WTC11 (cell line): ENCODE results near the gene CBLB. TPM values are rescaled to one million over a fixed set of nuclear protein-coding genes. Genes with fewer than 3 reads are reported as not detected.

Experiments
- ATAC-seq: fragments of 200-7000 bp; cut with Tn5 transposase; 2 replicates; pipeline ENCODE4 v1.10.0; 2021; ENCODE audit warnings: mild to moderate bottlenecking, moderate library complexity
- CTCF ChIA-PET: fragments of 300-600 bp; sonication (Branson Sonifier 250); formaldehyde crosslinking; loops from one replicate; lab custom pipeline; 2021; ENCODE audit warnings: antibody characterized with exemption; lab: Charles Lee
- POLR2A ChIA-PET: fragments of 350-600 bp; sonication (Branson Sonifier 250); formaldehyde crosslinking; loops from one replicate; lab custom pipeline; 2021; ENCODE audit warnings: antibody characterized with exemption; lab: Charles Lee
- DNase-seq: peaks from one replicate; pipeline ENCODE4 v3.0.0; 2021; ENCODE audit warnings: low spot score
- H3K27ac Mint-ChIP-seq: 2 replicates; pipeline ENCODE4 v1.8.0; 2021; ENCODE audit warnings: mixed read lengths
- H3K27me3 Mint-ChIP-seq: 2 replicates; pipeline ENCODE4 v1.8.0; 2021; ENCODE audit warnings: low read depth, mild to moderate bottlenecking, moderate library complexity, mixed read lengths
- H3K36me3 Mint-ChIP-seq: 2 replicates; pipeline ENCODE4 v1.8.0; 2021; ENCODE audit warnings: mixed read lengths
- H3K4me1 Mint-ChIP-seq: 2 replicates; pipeline ENCODE4 v1.8.0; 2022; ENCODE audit warnings: mixed read lengths
- H3K4me3 Mint-ChIP-seq: 2 replicates; pipeline ENCODE4 v1.8.0; 2021; ENCODE audit warnings: mild to moderate bottlenecking, moderate library complexity, mixed read lengths
- H3K9me3 Mint-ChIP-seq: 2 replicates; pipeline ENCODE4 v1.8.0; 2021; ENCODE audit warnings: mixed read lengths
- AR ChIP-seq: fragments of 250-450 bp; sonication (Bioruptor Pico); IDR thresholded peaks from 2 replicates; pipeline ENCODE4 v1.9.0; 2021; ENCODE audit warnings: mild to moderate bottlenecking
- ATF1 ChIP-seq: sonication (generic); formaldehyde crosslinking; IDR thresholded peaks from 2 replicates; pipeline ENCODE4 v1.8.1; 2023; ENCODE audit warnings: mild to moderate bottlenecking, moderate library complexity, missing genetic modification reagents
- CREB1 ChIP-seq: sonication (generic); formaldehyde crosslinking; IDR thresholded peaks from 2 replicates; pipeline ENCODE4 v1.8.0; 2023; ENCODE audit warnings: mild to moderate bottlenecking, missing genetic modification reagents
- CTCF ChIP-seq: fragments of 200-600 bp; IDR thresholded peaks from 2 replicates; pipeline ENCODE4 v1.8.0; 2022; ENCODE audit warnings: antibody characterized with exemption
- EMX1 ChIP-seq: fragments of 250-450 bp; sonication (Bioruptor Pico); IDR thresholded peaks from 2 replicates; pipeline ENCODE4 v1.8.0; 2021; ENCODE audit warnings: mild to moderate bottlenecking
- ESRRA ChIP-seq: sonication (generic); formaldehyde crosslinking; IDR thresholded peaks from 2 replicates; pipeline ENCODE4 v1.8.1; 2022; ENCODE audit warnings: mild to moderate bottlenecking, missing genetic modification reagents, borderline replicate concordance
- HMGXB4 ChIP-seq: sonication (generic); formaldehyde crosslinking; IDR thresholded peaks from 2 replicates; pipeline ENCODE4 v1.8.1; 2023; ENCODE audit warnings: mild to moderate bottlenecking, moderate library complexity, missing genetic modification reagents
- JUN ChIP-seq: sonication (generic); formaldehyde crosslinking; IDR thresholded peaks from 2 replicates; pipeline ENCODE4 v1.8.0; 2023; ENCODE audit warnings: mild to moderate bottlenecking, missing genetic modification reagents
- KAT7 ChIP-seq: sonication (generic); formaldehyde crosslinking; IDR thresholded peaks from 2 replicates; pipeline ENCODE4 v1.8.1; 2023; ENCODE audit warnings: missing genetic modification reagents, mild to moderate bottlenecking, borderline replicate concordance
- MYBL2 ChIP-seq: sonication (generic); formaldehyde crosslinking; IDR thresholded peaks from 2 replicates; pipeline ENCODE4 v1.8.1; 2023; ENCODE audit warnings: mild to moderate bottlenecking, moderate library complexity, missing genetic modification reagents
- NFE2L1 ChIP-seq: sonication (generic); formaldehyde crosslinking; IDR thresholded peaks from 2 replicates; pipeline ENCODE4 v1.8.1; 2023; ENCODE audit warnings: missing genetic modification reagents
- NR2C2 ChIP-seq: sonication (generic); formaldehyde crosslinking; IDR thresholded peaks from 2 replicates; pipeline ENCODE4 v1.8.0; 2022; ENCODE audit warnings: mild to moderate bottlenecking, missing genetic modification reagents
- OVOL2 ChIP-seq: fragments of 250-450 bp; sonication (Bioruptor Pico); IDR thresholded peaks from 2 replicates; pipeline ENCODE4 v1.9.0; 2021; ENCODE audit warnings: mild to moderate bottlenecking, borderline replicate concordance
- PRRX2 ChIP-seq: fragments of 250-450 bp; sonication (Bioruptor Pico); IDR thresholded peaks from 2 replicates; pipeline ENCODE4 v1.8.0; 2021; ENCODE audit warnings: mild to moderate bottlenecking
- SMAD4 ChIP-seq: sonication (generic); formaldehyde crosslinking; IDR thresholded peaks from 2 replicates; pipeline ENCODE4 v1.8.0; 2022; ENCODE audit warnings: mild to moderate bottlenecking, missing genetic modification reagents
- SOX15 ChIP-seq: fragments of 250-450 bp; sonication (Bioruptor Pico); IDR thresholded peaks from 2 replicates; pipeline ENCODE4 v1.9.0; 2021; ENCODE audit warnings: mild to moderate bottlenecking
- STAT6 ChIP-seq: sonication (generic); formaldehyde crosslinking; conservative IDR thresholded peaks from 2 replicates; pipeline ENCODE4 v1.8.1; 2023; ENCODE audit warnings: mild to moderate bottlenecking, low read depth, missing genetic modification reagents, moderate library complexity
- ZBTB21 ChIP-seq: sonication (generic); formaldehyde crosslinking; IDR thresholded peaks from 2 replicates; pipeline ENCODE4 v1.8.1; 2023; ENCODE audit warnings: mild to moderate bottlenecking, missing genetic modification reagents, borderline replicate concordance
- ZNF121 ChIP-seq: sonication (generic); formaldehyde crosslinking; IDR thresholded peaks from 2 replicates; pipeline ENCODE4 v1.8.0; 2023; ENCODE audit warnings: missing genetic modification reagents
- ZNF317 ChIP-seq: sonication (generic); formaldehyde crosslinking; IDR thresholded peaks from 2 replicates; pipeline ENCODE4 v1.8.1; 2023; ENCODE audit warnings: low read depth, mild to moderate bottlenecking, moderate library complexity, missing genetic modification reagents, borderline replicate concordance
- ZNF416 ChIP-seq: fragments of 250-450 bp; sonication (Bioruptor Pico); IDR thresholded peaks from 2 replicates; pipeline ENCODE4 v1.9.0; 2021; ENCODE audit warnings: mild to moderate bottlenecking, inconsistent platforms
- ZNF423 ChIP-seq: fragments of 250-450 bp; sonication (Bioruptor Pico); IDR thresholded peaks from 2 replicates; pipeline ENCODE4 v2.1.2; 2022; ENCODE audit warnings: mild to moderate bottlenecking, moderate library complexity
- ZSCAN18 ChIP-seq: fragments of 250-450 bp; sonication (Bioruptor Pico); IDR thresholded peaks from 2 replicates; pipeline ENCODE4 v2.1.2; 2022; ENCODE audit warnings: mild to moderate bottlenecking, moderate library complexity
- total RNA-seq: library from RNA; stranded (reverse); gene quantifications from 3 replicates; pipeline ENCODE4 v1.2.3, GENCODE V29; 2021

CBLB gene
- total RNA-seq, 1 experiment from 2014 or later = 19.8 TPM

- ATAC-seq (no peak), DNase-seq (no peak)
- Mint-ChIP-seq H3K4me3 (no peak overlapping the region), H3K27me3 (no peaks in the 10 kb centered on the region), H3K4me1 (peaks cover 17% of the 10 kb centered on the region), H3K36me3 (peaks cover 15% of the 10 kb centered on the region), H3K9me3 (no peaks in the 10 kb centered on the region), H3K27ac (no peak overlapping the region)
- CTCF ChIA-PET = no interaction called here
- no peak for TF ChIP-seq ZNF121 (CRISPR knock-in tag)
- TF ChIP-seq HMGXB4 (CRISPR knock-in tag) = no peak
- no peak for TF ChIP-seq ZNF423
- no peak for TF ChIP-seq AR (CRISPR knock-in tag)
- TF ChIP-seq EMX1 (CRISPR knock-in tag) = no peak
- no peak for TF ChIP-seq KAT7 (CRISPR knock-in tag)
- no peak for TF ChIP-seq NR2C2
- TF ChIP-seq ATF1 (CRISPR knock-in tag) = no peak
- TF ChIP-seq ZSCAN18 (CRISPR knock-in tag) = no peak
- no peak for TF ChIP-seq ZNF317
- no peak for TF ChIP-seq OVOL2 (CRISPR knock-in tag)
- POLR2A ChIA-PET = no interaction called here
These were observed 6.6 kb downstream of the CBLB start for GRCh38 chr3:105862217-105862616.

GRCh38 chr3:105860641-105861040, 8.2 kb downstream of the CBLB start:
- H3K4me1 Mint-ChIP-seq = peaks cover 7% of the 10 kb centered on the region
- ChIA-PET POLR2A (no interaction called here), CTCF (no interaction called here)
- H3K36me3 Mint-ChIP-seq = peaks cover 11% of the 10 kb centered on the region
- H3K27ac Mint-ChIP-seq = no peak overlapping the region
- DNase-seq = no peak
- H3K27me3 Mint-ChIP-seq = no peaks in the 10 kb centered on the region
- no peaks in the 10 kb centered on the region for H3K9me3 Mint-ChIP-seq
- no peak for ATAC-seq
- no peak overlapping the region for H3K4me3 Mint-ChIP-seq
- TF ChIP-seq STAT6 (CRISPR knock-in tag) (no peak), NFE2L1 (no peak), JUN (CRISPR knock-in tag) (no peak), CTCF (no peak), ZBTB21 (CRISPR knock-in tag) (no peak), CREB1 (no peak), MYBL2 (no peak), EMX1 (CRISPR knock-in tag) (no peak), SOX15 (CRISPR knock-in tag) (no peak), ATF1 (CRISPR knock-in tag) (no peak), ZNF416 (CRISPR knock-in tag) (no peak), PRRX2 (no peak), AR (CRISPR knock-in tag) (no peak), ESRRA (CRISPR knock-in tag) (no peak), SMAD4 (CRISPR knock-in tag) (no peak)
